H9 (cell line): ENCODE results near the gene RTP3. TPM values are rescaled to one million over a fixed set of nuclear protein-coding genes. Genes with fewer than 3 reads are reported as not detected.

ENCODE experiments used
- DNase-seq: peaks from one replicate; pipeline ENCODE4 v3.0.0-alpha.2; 2017
- H2AFZ ChIP-seq: one replicate; pipeline ENCODE4 v1.6.1; 2013; ENCODE audit warnings: mild to moderate bottlenecking, low read length, control low read depth, moderate library complexity
- H2AK5ac ChIP-seq: 2 replicates; pipeline ENCODE4 v1.6.1; 2013; ENCODE audit warnings: low read length, control low read depth, mixed read lengths; ENCODE audit not compliant: insufficient read length
- H2BK120ac ChIP-seq: one replicate; pipeline ENCODE4 v1.6.1; 2013; ENCODE audit warnings: low read depth, mild to moderate bottlenecking, low read length, control low read depth, inconsistent platforms; ENCODE audit not compliant: poor library complexity, severe bottlenecking
- H2BK12ac ChIP-seq: 2 replicates; pipeline ENCODE4 v1.6.1; 2013; ENCODE audit warnings: low read length, control low read depth, mixed read lengths, low read depth; ENCODE audit not compliant: insufficient read length
- H2BK15ac ChIP-seq: 2 replicates; pipeline ENCODE4 v1.6.1; 2013; ENCODE audit warnings: low read depth, low read length, control low read depth
- H2BK20ac ChIP-seq: one replicate; pipeline ENCODE4 v1.6.1; 2013; ENCODE audit warnings: low read depth, mild to moderate bottlenecking, low read length, control low read depth, inconsistent platforms; ENCODE audit not compliant: poor library complexity, severe bottlenecking
- H2BK5ac ChIP-seq: 2 replicates; pipeline ENCODE4 v1.6.1; 2013; ENCODE audit warnings: low read length, control low read depth, mixed read lengths; ENCODE audit not compliant: insufficient read length
- H3K14ac ChIP-seq: 2 replicates; pipeline ENCODE4 v1.6.1; 2013; ENCODE audit warnings: low read length, control low read depth; ENCODE audit not compliant: insufficient read depth
- H3K18ac ChIP-seq: 2 replicates; pipeline ENCODE4 v1.6.1; 2013; ENCODE audit warnings: low read depth, mild to moderate bottlenecking, mixed read lengths, low read length, control low read depth; ENCODE audit not compliant: insufficient read length
- H3K23ac ChIP-seq: 2 replicates; pipeline ENCODE4 v1.6.1; 2013; ENCODE audit warnings: low read length, control low read depth, mixed read lengths, low read depth; ENCODE audit not compliant: insufficient read length
- H3K23me2 ChIP-seq: 2 replicates; pipeline ENCODE4 v1.6.1; 2013; ENCODE audit warnings: low read depth, mild to moderate bottlenecking, mixed read lengths, low read length, control low read depth; ENCODE audit not compliant: insufficient read length, poor library complexity, severe bottlenecking
- H3K27ac ChIP-seq: 2 replicates; pipeline ENCODE4 v1.5.1; 2013; ENCODE audit warnings: low read length, control low read depth, mixed read lengths, low read depth; ENCODE audit not compliant: insufficient read length
- H3K27me3 ChIP-seq: 2 replicates; pipeline ENCODE4 v1.6.1; 2013; ENCODE audit warnings: low read length, control low read depth, inconsistent platforms; ENCODE audit not compliant: insufficient read depth
- H3K4ac ChIP-seq: 2 replicates; pipeline ENCODE4 v1.6.1; 2013; ENCODE audit warnings: low read depth, mild to moderate bottlenecking, control low read depth, inconsistent platforms, low read length, moderate library complexity
- H3K4me1 ChIP-seq: 2 replicates; pipeline ENCODE4 v1.6.1; 2013; ENCODE audit warnings: low read length, control low read depth, inconsistent platforms; ENCODE audit not compliant: insufficient read depth
- H3K4me2 ChIP-seq: 2 replicates; pipeline ENCODE4 v1.6.1; 2013; ENCODE audit warnings: low read length, control low read depth, mixed read lengths; ENCODE audit not compliant: insufficient read length, insufficient read depth
- H3K56ac ChIP-seq: 2 replicates; pipeline ENCODE4 v1.6.1; 2013; ENCODE audit warnings: low read depth, mild to moderate bottlenecking, mixed read lengths, low read length, control low read depth; ENCODE audit not compliant: insufficient read length
- H3K79me1 ChIP-seq: 2 replicates; pipeline ENCODE4 v1.6.1; 2013; ENCODE audit warnings: low read depth, mild to moderate bottlenecking, moderate library complexity, low read length, control low read depth, inconsistent platforms; ENCODE audit not compliant: insufficient read depth, poor library complexity, severe bottlenecking
- H3K79me2 ChIP-seq: 2 replicates; pipeline ENCODE4 v1.6.1; 2013; ENCODE audit warnings: low read length, control low read depth, inconsistent platforms; ENCODE audit not compliant: insufficient read depth
- H3K9ac ChIP-seq: 2 replicates; pipeline ENCODE4 v1.6.1; 2013; ENCODE audit warnings: low read length, control low read depth, mixed read lengths; ENCODE audit not compliant: insufficient read length; ENCODE audit errors: extremely low read depth
- H3K9me3 ChIP-seq: one replicate; pipeline ENCODE4 v1.6.1; 2013; ENCODE audit warnings: low read depth, low read length, inconsistent platforms; ENCODE audit not compliant: control insufficient read depth
- H3T11ph ChIP-seq: one replicate; pipeline ENCODE4 v1.6.1; 2013; ENCODE audit warnings: mild to moderate bottlenecking, low read length, control low read depth, inconsistent platforms
- H4K20me1 ChIP-seq: one replicate; pipeline ENCODE4 v1.6.1; 2013; ENCODE audit not compliant: control insufficient read depth, insufficient read length, insufficient read depth
- H4K5ac ChIP-seq: 2 replicates; pipeline ENCODE4 v1.6.1; 2013; ENCODE audit warnings: low read depth, mild to moderate bottlenecking, mixed read lengths, low read length, control low read depth; ENCODE audit not compliant: insufficient read length
- H4K8ac ChIP-seq: replicated peaks from 2 replicates; pipeline ENCODE4 v1.6.1; 2013; ENCODE audit warnings: low read length, control low read depth, mixed read lengths, low read depth; ENCODE audit not compliant: insufficient read length
- H4K91ac ChIP-seq: 2 replicates; pipeline ENCODE4 v1.6.1; 2013; ENCODE audit warnings: low read depth, mild to moderate bottlenecking, moderate library complexity, mixed read lengths, low read length, control low read depth; ENCODE audit not compliant: insufficient read length
- H3K27ac Mint-ChIP-seq, 3 experiments: 2 replicates in 2 of 3; 3 replicates in 1 of 3; pipeline ENCODE4 v1.8.0; 2020 to 2021; ENCODE audit warnings: mixed read lengths in 3 of 3, mild to moderate bottlenecking in 1 of 3, moderate library complexity in 1 of 3
- H3K27me3 Mint-ChIP-seq: 2 replicates; pipeline ENCODE4 v1.8.0; 2021; ENCODE audit warnings: low read depth, mild to moderate bottlenecking, moderate library complexity, mixed read lengths
- H3K36me3 Mint-ChIP-seq, 3 experiments: 2 replicates in 2 of 3; 3 replicates in 1 of 3; pipeline ENCODE4 v1.8.0; 2020 to 2021; ENCODE audit warnings: low read depth in 3 of 3, mixed read lengths in 3 of 3; ENCODE audit not compliant: insufficient read depth in 1 of 3
- H3K4me1 Mint-ChIP-seq, 2 experiments: 2 replicates each; pipeline ENCODE4 v1.8.0; 2020; ENCODE audit warnings: mixed read lengths in 2 of 2
- H3K4me3 Mint-ChIP-seq, 2 experiments: 2 replicates in 1 of 2; 3 replicates in 1 of 2; pipeline ENCODE4 v1.8.0; 2020 to 2021; ENCODE audit warnings: mild to moderate bottlenecking in 2 of 2, mixed read lengths in 2 of 2, moderate library complexity in 1 of 2
- H3K9me3 Mint-ChIP-seq, 2 experiments: 2 replicates in 1 of 2; 3 replicates in 1 of 2; pipeline ENCODE4 v1.8.0; 2020; ENCODE audit warnings: mild to moderate bottlenecking in 2 of 2, mixed read lengths in 2 of 2, moderate library complexity in 1 of 2
- CTCF ChIP-seq: fragments of 200-600 bp; sonication (generic); conservative IDR thresholded peaks from 3 replicates; pipeline ENCODE4 v1.8.0; 2021; ENCODE audit warnings: antibody characterized with exemption, mild to moderate bottlenecking
- WGBS: extraction: QIAGEN DNeasy Blood & Tissue Kit; methylation state at CpG from one replicate; pipeline ENCODE4 v1.1.7; 2013; ENCODE audit warnings: missing lambda C conversion rate, low lambda C conversion rate, mixed read lengths; ENCODE audit not compliant: insufficient read length; ENCODE audit errors: extremely low coverage; 5-methylcytosine and 5-hydroxymethylcytosine counted together
- total RNA-seq: library from RNA; stranded (reverse); gene quantifications from 2 replicates; pipeline ENCODE4 v1.2.1, GENCODE V29; 2021

The RTP3 gene
- total RNA-seq, 1 experiment from 2014 or later, result not detected

- Histone ChIP-seq H3K23ac (no peak overlapping the region), H2AK5ac (no peak overlapping the region), H3K23me2 (no peaks in the 10 kb centered on the region), H2BK15ac (no peak overlapping the region), H4K91ac (no peak overlapping the region), H2BK20ac (no peak overlapping the region), H3K27me3 (no peaks in the 10 kb centered on the region), H4K8ac (no peak overlapping the region), H3K56ac (no peak overlapping the region), H3K27ac (no peak overlapping the region), H3K4me2 (no peak overlapping the region), H3K79me1 (no peaks in the 10 kb centered on the region), H3K9ac (no peak overlapping the region), H3K4me1 (peaks cover 15% of the 10 kb centered on the region; the same call in 1 of the 2 replicates), H4K5ac (no peak overlapping the region), H3K79me2 (no peaks in the 10 kb centered on the region), H3K18ac (no peak overlapping the region), H2BK12ac (no peak overlapping the region), H3K14ac (peak overlapping the region; percentile 68; the same call in 1 of the 2 replicates), H3K9me3 (no peaks in the 10 kb centered on the region), H2BK5ac (no peak overlapping the region), H3K4ac (no peak overlapping the region), H3T11ph (no peak overlapping the region), H2AFZ (no peak overlapping the region), H4K20me1 (no peaks in the 10 kb centered on the region), H2BK120ac (no peak overlapping the region)
- Mint-ChIP-seq H3K27ac (peak overlapping the region; percentile 55 to 92 (median 84); a peak in 6 of 7 replicates), H3K27me3 (no peaks in the 10 kb centered on the region), H3K4me1 (peaks cover 53 to 54% of the 10 kb centered on the region in 2 experiments), H3K4me3 (no peak overlapping the region), H3K36me3 (peaks cover 0 to 7% (median under 1%) of the 10 kb centered on the region in 3 experiments; a peak in 3 of 7 replicates), H3K9me3 (peaks cover 2% of the 10 kb centered on the region in 2 experiments; a peak in 3 of 5 replicates)
- WGBS, result no CpG with 5 or more reads among the region's 5 CpGs
- no peak for DNase-seq
- no peak for TF ChIP-seq CTCF
Measured at GRCh38 chr3:46542801-46543201, 45.0 kb downstream of the RTP3 start.
